ENCODE results near the gene EFCAB14.
"Not testable (repeated sequence)": the region's sequence is repeated elsewhere in the genome, so short reads cannot be mapped to it uniquely, and the experiment has no call there.

The EFCAB14 gene

GRCh38 chr1:46689356-46689755 lies 29.6 kb downstream of the EFCAB14 start:
- DNase-seq (ENCODE audit: low read depth) = no peak
- no peak overlapping the region for H3K4me3 ChIP-seq (ENCODE audit: low read depth, low read length)

GRCh38 chr1:46687921-46688509 lies 30.9 kb downstream of the EFCAB14 start:
- no peak for DNase-seq (ENCODE audit: low read depth)
- no peak overlapping the region for H3K4me3 ChIP-seq (ENCODE audit: low read depth, low read length)

- no peak for DNase-seq (ENCODE audit: low read depth)
- H3K4me3 ChIP-seq (ENCODE audit: low read depth, low read length) = no peak overlapping the region
These were observed 31.7 kb downstream of the EFCAB14 start for GRCh38 chr1:46687093-46687659.

- DNase-seq (ENCODE audit: low read depth) = no peak
These were observed 32.7 kb downstream of the EFCAB14 start for GRCh38 chr1:46686255-46686654.

GRCh38 chr1:46684670-46685069 lies 34.2 kb downstream of the EFCAB14 start:
- H3K4me3 ChIP-seq (ENCODE audit: low read depth, low read length) = no peak overlapping the region
- DNase-seq (ENCODE audit: low read depth) = no peak

More at GRCh38 chr1:46686255-46686654, 32.7 kb downstream of the EFCAB14 start:
- no peak overlapping the region for H3K4me3 ChIP-seq (ENCODE audit: low read depth, low read length)

- no peak overlapping the region for H3K4me3 ChIP-seq (ENCODE audit: low read depth, low read length)
- DNase-seq (ENCODE audit: low read depth) = no peak
These were observed 36.9 kb downstream of the EFCAB14 start for GRCh38 chr1:46682064-46682463.

GRCh38 chr1:46681333-46682034 lies 37.4 kb downstream of the EFCAB14 start:
- DNase-seq (ENCODE audit: low read depth) = no peak
- H3K4me3 ChIP-seq (ENCODE audit: low read depth, low read length) = no peak overlapping the region

GRCh38 chr1:46679789-46680573 lies 38.9 kb downstream of the EFCAB14 start:
- no peak overlapping the region for H3K4me3 ChIP-seq (ENCODE audit: low read depth, low read length)
- DNase-seq (ENCODE audit: low read depth) = no peak

GRCh38 chr1:46677339-46677738 lies 41.6 kb downstream of the EFCAB14 start:
- no peak for DNase-seq (ENCODE audit: low read depth)
- no peak overlapping the region for H3K4me3 ChIP-seq (ENCODE audit: low read depth, low read length)

GRCh38 chr1:46676531-46676930 lies 42.4 kb downstream of the EFCAB14 start:
- no peak overlapping the region for H3K4me3 ChIP-seq (ENCODE audit: low read depth, low read length)
- DNase-seq (ENCODE audit: low read depth) = no peak

GRCh38 chr1:46675549-46676314 lies 43.2 kb downstream of the EFCAB14 start:
- no peak for DNase-seq (ENCODE audit: low read depth)
- no peak overlapping the region for H3K4me3 ChIP-seq (ENCODE audit: low read depth, low read length)

GRCh38 chr1:46673749-46674182 lies 45.1 kb downstream of the EFCAB14 start:
- no peak overlapping the region for H3K4me3 ChIP-seq (ENCODE audit: low read depth, low read length)
- DNase-seq (ENCODE audit: low read depth) = no peak

- no peak overlapping the region for H3K4me3 ChIP-seq (ENCODE audit: low read depth, low read length)
- DNase-seq (ENCODE audit: low read depth) = no peak
These were observed 46.2 kb downstream of the EFCAB14 start for GRCh38 chr1:46672696-46673095.

GRCh38 chr1:46671554-46671953 lies 47.4 kb downstream of the EFCAB14 start, which contains the start of gene TEX38:
Gene TEX38 (plus strand): TSS chr1:46671854. CDS start chr1:46671935, 81 bp downstream.
- no peak within 1 kb of the TSS for H3K4me3 ChIP-seq (ENCODE audit: low read depth, low read length)
- no peak for DNase-seq (ENCODE audit: low read depth)

- no peak for DNase-seq (ENCODE audit: low read depth)
- no peak overlapping the region for H3K4me3 ChIP-seq (ENCODE audit: low read depth, low read length)
These were observed 48.8 kb downstream of the EFCAB14 start for GRCh38 chr1:46670134-46670533.

- peak within 1 kb of the TSS; percentile 72 for H3K4me3 ChIP-seq (ENCODE audit: low read depth, low read length)
- DNase-seq (ENCODE audit: low read depth) = no peak
These were observed 50.8 kb downstream of the EFCAB14 start, which contains the start of gene ATPAF1 for GRCh38 chr1:46667782-46668760. Gene ATPAF1 (minus strand): TSS chr1:46668364. CDS start chr1:46668322, 42 bp downstream.

GRCh38 chr1:46665983-46666382 lies 52.9 kb downstream of the EFCAB14 start:
- H3K4me3 ChIP-seq (ENCODE audit: low read depth, low read length) = no peak overlapping the region

GRCh38 chr1:46662919-46663318 lies 56.0 kb downstream of the EFCAB14 start:
- DNase-seq (ENCODE audit: low read depth); H3K4me3 ChIP-seq (ENCODE audit: low read depth, low read length): not testable (repeated sequence)

More at GRCh38 chr1:46665983-46666382, 52.9 kb downstream of the EFCAB14 start:
- no peak for DNase-seq (ENCODE audit: low read depth)
